Spleen (tissue), 11 donors: ENCODE measurements around the gene DPM1. TPM values are rescaled to one million over a fixed set of nuclear protein-coding genes. Genes with fewer than 3 reads are reported as not detected.

ENCODE experiments used
- DNase-seq: peaks from one replicate; pipeline ENCODE4 v3.0.0-alpha.2; 2020
- H3K27ac ChIP-seq, 8 donors: fragments of 200-600 bp; sonication (generic) in 7 of 8; 1 replicate in 4 of 8; 2 replicates in 4 of 8; pipeline versions ENCODE4 v1.5.0 to v1.8.0; 2016 to 2021; ENCODE audit warnings: inconsistent platforms in 4 of 8, mild to moderate bottlenecking in 4 of 8, moderate library complexity in 1 of 8
- H3K27me3 ChIP-seq, 7 donors: fragments of 200-600 bp; sonication (generic) in 6 of 7; replicated peaks in 1 of 7; 1 replicate in 4 of 7; 2 replicates in 3 of 7; pipeline versions ENCODE4 v1.5.0 to v1.8.0; 2016 to 2021; ENCODE audit warnings: inconsistent platforms in 3 of 7, mild to moderate bottlenecking in 1 of 7
- H3K36me3 ChIP-seq, 6 donors: fragments of 200-600 bp; sonication (generic) in 5 of 6; 1 replicate in 4 of 6; 2 replicates in 2 of 6; pipeline versions ENCODE4 v1.5.0 to v1.8.0; 2016 to 2021; ENCODE audit warnings: inconsistent platforms in 2 of 6
- H3K4me1 ChIP-seq, 6 donors: fragments of 200-600 bp; sonication (generic) in 5 of 6; 1 replicate in 3 of 6; 2 replicates in 3 of 6; pipeline versions ENCODE4 v1.5.0 to v1.8.0; 2016 to 2021; ENCODE audit warnings: inconsistent platforms in 3 of 6
- H3K4me3 ChIP-seq, 8 donors: fragments of 200-600 bp; sonication (generic) in 7 of 8; 1 replicate in 4 of 8; 2 replicates in 4 of 8; pipeline versions ENCODE4 v1.5.0 to v1.8.0; 2016 to 2021; ENCODE audit warnings: inconsistent platforms in 4 of 8, mild to moderate bottlenecking in 4 of 8, moderate library complexity in 2 of 8
- H3K9me3 ChIP-seq, 8 donors: fragments of 200-600 bp; sonication (generic) in 7 of 8; 1 replicate in 4 of 8; 2 replicates in 4 of 8; pipeline versions ENCODE4 v1.5.0 to v1.8.0; 2016 to 2021; ENCODE audit warnings: inconsistent platforms in 4 of 8
- CTCF ChIP-seq, 11 experiments: fragments of 200-600 bp in 7 of 11; fragments of 450-650 bp in 4 of 11; sonication (generic) in 4 of 11; IDR thresholded peaks in 8 of 11; conservative IDR thresholded peaks in 3 of 11; 1 replicate in 7 of 11; 2 replicates in 4 of 11; pipeline versions ENCODE4 v1.4.0 to v1.8.0; 2016 to 2021; ENCODE audit warnings: antibody characterized with exemption in 11 of 11, inconsistent platforms in 4 of 11, mild to moderate bottlenecking in 1 of 11
- POLR2A ChIP-seq, 3 donors: fragments of 450-650 bp; IDR thresholded peaks; one replicate each; pipeline ENCODE4 v1.5.1; 2017; ENCODE audit warnings: antibody characterized with exemption in 3 of 3, mild to moderate bottlenecking in 1 of 3
- POLR2AphosphoS5 ChIP-seq, 3 donors: sonication (generic); formaldehyde crosslinking; IDR thresholded peaks; one replicate each; pipeline ENCODE4 v1.5.1; 2017; ENCODE audit warnings: antibody characterized with exemption in 3 of 3
- WGBS, 5 donors: extraction: QIAGEN DNeasy Blood & Tissue Kit in 3 of 5; methylation state at CpG; one replicate each; pipeline versions ENCODE4 v1.1.5 to v1.1.7; 2013 to 2018; 5-methylcytosine and 5-hydroxymethylcytosine counted together
- intact Hi-C: fragments of 100-400 bp; cut with DNase I; formaldehyde crosslinking; loops from one replicate; pipeline ENCODE4 v1.15.0; 2023; ENCODE audit warnings: low total_unique reads
- polyA plus RNA-seq, 3 donors: library from polyadenylated mRNA; stranded (reverse); fragments of 200-250 nt; gene quantifications; one replicate each; pipeline ENCODE4 v1.2.1, GENCODE V29; 2013
- total RNA-seq, 7 donors: library from RNA; depleted of rRNA in 3 of 7; stranded (reverse); fragments of >200 nt in 3 of 7; fragmentation: NEBNext Ultra II Directional in 4 of 7; extraction: Animal tissue kit (Norgen Biotek cat#: 25700) in 4 of 7; gene quantifications; one replicate each; pipeline versions ENCODE4 v1.1.0 to v1.2.1, GENCODE V29; 2016 to 2021
- donor health status: healthy with polysubstance abuse.
- donor health status: DM: no; HTN: no; CAD: no; lungs with moderate emphysema.
- donor health status: DM: no; HTN: no; CAD: no.
- donor health status: Bipolar disorder and iron deficiency.
- donor health status: healthy.
- donor health status: DM: no; HTN: no; CAD: no.
- donor health status: DM: yes; HTN: yes; CAD: no.

The DPM1 gene
- total and polyA plus RNA-seq, 10 donors = 28.1 to 65.0 (median 43.8) TPM

- no peak overlapping the region for H3K27ac ChIP-seq
- H3K27me3 ChIP-seq = peaks cover 0 to 17% (median 0%) of the 10 kb centered on the region in 7 donors
- 42 to 49% (median 44%) methylated on average over 12 to 13 of the region's 13 CpGs for WGBS, 5 donors
- no peaks in the 10 kb centered on the region for H3K36me3 ChIP-seq
- TF ChIP-seq POLR2AphosphoS5 (IDR thresholded peaks at IDR 0.05) = no peak
- TF ChIP-seq CTCF (IDR thresholded peaks at IDR 0.05 in 8 of 11, conservative IDR thresholded peaks at IDR 0.05 in 3 of 11) = peak in 8 of 11 experiments; percentile 8 to 56 (median 30)
- DNase-seq = no peak
- peaks cover 0 to 5% (median 0%) of the 10 kb centered on the region in 8 donors for H3K9me3 ChIP-seq
- intact Hi-C loops = loop anchor here (10.0 kb wide), 1 partner anchor 602 kb away; no protein-coding TSS in a partner anchor
- H3K4me3 ChIP-seq = no peak overlapping the region
- peaks cover 0 to 20% (median 0%) of the 10 kb centered on the region in 6 donors for H3K4me1 ChIP-seq
These were observed 34.6 kb upstream of the DPM1 start for GRCh38 chr20:50992733-50993457.

GRCh38 chr20:50992336-50992732, 34.0 kb upstream of the DPM1 start:
- Histone ChIP-seq H3K27me3 (peaks cover 0 to 19% (median 0%) of the 10 kb centered on the region in 7 donors), H3K9me3 (peaks cover 0 to 5% (median 0%) of the 10 kb centered on the region in 8 donors), H3K4me3 (no peak overlapping the region), H3K27ac (no peak overlapping the region), H3K4me1 (peaks cover 0 to 26% (median 0%) of the 10 kb centered on the region in 6 donors), H3K36me3 (no peaks in the 10 kb centered on the region)
- 43 to 63% (median 58%) methylated on average over 3 to 4 of the region's 4 CpGs for WGBS, 5 donors
- no peak for DNase-seq
- TF ChIP-seq POLR2A (IDR thresholded peaks at IDR 0.05) (no peak), POLR2AphosphoS5 (IDR thresholded peaks at IDR 0.05) (no peak), CTCF (IDR thresholded peaks at IDR 0.05 in 8 of 11, conservative IDR thresholded peaks at IDR 0.05 in 3 of 11) (no peak)
- intact Hi-C loops = loop anchor here (10.0 kb wide), 1 partner anchor 602 kb away; no protein-coding TSS in a partner anchor

GRCh38 chr20:50991076-50991475, 32.7 kb upstream of the DPM1 start:
- 59 to 93% (median 88%) methylated on average over 3 of the region's 3 CpGs for WGBS, 5 donors
- TF ChIP-seq POLR2A (IDR thresholded peaks at IDR 0.05) = no peak
- TF ChIP-seq POLR2AphosphoS5 (IDR thresholded peaks at IDR 0.05) = no peak
- no peak for TF ChIP-seq CTCF (IDR thresholded peaks at IDR 0.05 in 8 of 11, conservative IDR thresholded peaks at IDR 0.05 in 3 of 11)
- Histone ChIP-seq H3K36me3 (no peaks in the 10 kb centered on the region), H3K27ac (no peak overlapping the region), H3K4me1 (peaks cover 0 to 26% (median 0%) of the 10 kb centered on the region in 6 donors), H3K4me3 (no peak overlapping the region), H3K27me3 (peaks cover 0 to 25% (median 0%) of the 10 kb centered on the region in 7 donors), H3K9me3 (peaks cover 0 to 5% (median 0%) of the 10 kb centered on the region in 8 donors)
- DNase-seq = no peak
- intact Hi-C loops = loop anchor here (10.0 kb wide), 1 partner anchor 604 kb away; no protein-coding TSS in a partner anchor
